Tibial artery (tissue), 4 donors: ENCODE measurements around the gene PCDHAC2.
A peak's percentile ranks its signal among the peaks of the same experiment; 100 is the strongest.

Experiments used
- DNase-seq, 2 donors: peaks; one replicate each; pipeline ENCODE4 v3.0.0-alpha.2; 2019
- H3K27ac ChIP-seq, 2 donors: fragments of 200-600 bp; sonication (generic) in 1 of 2; 1 replicate in 1 of 2; 2 replicates in 1 of 2; pipeline ENCODE4 v1.5.1; 2018 to 2019; ENCODE audit warnings: mild to moderate bottlenecking in 1 of 2
- H3K27me3 ChIP-seq, 2 donors: fragments of 200-600 bp; sonication (generic) in 1 of 2; one replicate each; pipeline versions ENCODE4 v1.5.1 to v1.6.0; 2016 to 2019
- H3K36me3 ChIP-seq, 3 donors: fragments of 200-600 bp; sonication (generic) in 2 of 3; one replicate each; pipeline ENCODE4 v1.5.1; 2016 to 2019; ENCODE audit warnings: mild to moderate bottlenecking in 2 of 3
- H3K4me1 ChIP-seq, 4 donors: fragments of 200-600 bp; sonication (generic) in 2 of 4; 1 replicate in 3 of 4; 2 replicates in 1 of 4; pipeline ENCODE4 v1.5.1; 2016 to 2019
- H3K4me3 ChIP-seq, 2 donors: fragments of 200-600 bp; sonication (generic) in 1 of 2; 1 replicate in 1 of 2; 2 replicates in 1 of 2; pipeline ENCODE4 v1.5.1; 2018 to 2019; ENCODE audit warnings: mild to moderate bottlenecking in 2 of 2
- H3K9me3 ChIP-seq, 3 donors: fragments of 200-600 bp; sonication (generic) in 1 of 3; one replicate each; pipeline ENCODE4 v1.5.1; 2016 to 2019
- CTCF ChIP-seq, 2 experiments: fragments of 200-600 bp in 1 of 2; fragments of 450-650 bp in 1 of 2; IDR thresholded peaks; one replicate each; pipeline ENCODE4 v1.5.1; 2017 to 2019; ENCODE audit warnings: antibody characterized with exemption in 2 of 2, mild to moderate bottlenecking in 1 of 2, moderate library complexity in 1 of 2
- intact Hi-C: fragments of 100-400 bp; cut with DNase I; formaldehyde crosslinking; loops from one replicate; pipeline ENCODE4 v1.15.0; 2023; ENCODE audit warnings: low total_unique reads

Gene PCDHAC2

GRCh38 chr5:140966293-140967225 lies at the start of gene PCDHAC2:
PCDHAC2 (plus strand) TSS chr5:140966476; CDS start chr5:140966767, 291 bp downstream.
- H3K4me1 ChIP-seq = peaks cover 0 to 20% (median 13%) of the 10 kb centered on the region in 4 donors
- H3K36me3 ChIP-seq = no peaks in the 10 kb centered on the region
- peak within 1 kb of the TSS; percentile 53 to 68 for H3K4me3 ChIP-seq
- DNase-seq = peak in 1 of 2 donors; percentile 27
- TF ChIP-seq CTCF (IDR thresholded peaks at IDR 0.05) = no peak
- intact Hi-C loops = no loop called here
- peak within 1 kb of the TSS in 1 of 2 donors; percentile 8 for H3K27ac ChIP-seq
- H3K27me3 ChIP-seq = peaks cover 0 to 25% of the 10 kb centered on the region in 2 donors
- H3K9me3 ChIP-seq = no peaks in the 10 kb centered on the region

- no peak for TF ChIP-seq CTCF (IDR thresholded peaks at IDR 0.05)
- H3K9me3 ChIP-seq = no peaks in the 10 kb centered on the region
- H3K27ac ChIP-seq = no peak overlapping the region
- H3K4me1 ChIP-seq = peaks cover 0 to 20% (median 12%) of the 10 kb centered on the region in 4 donors
- DNase-seq = no peak
- no peak overlapping the region for H3K4me3 ChIP-seq
- peaks cover 0 to 16% of the 10 kb centered on the region in 2 donors for H3K27me3 ChIP-seq
- intact Hi-C loops = no loop called here
- H3K36me3 ChIP-seq = no peaks in the 10 kb centered on the region
These were observed 42.7 kb upstream of the PCDHAC2 start for GRCh38 chr5:140923601-140924000.

- peaks cover 0 to 24% of the 10 kb centered on the region in 2 donors for H3K27me3 ChIP-seq
- H3K4me1 ChIP-seq = peaks cover 0 to 20% (median 12%) of the 10 kb centered on the region in 4 donors
- H3K27ac ChIP-seq = no peak within 1 kb of the TSS
- no peak for DNase-seq
- peak within 1 kb of the TSS; percentile 49 for H3K4me3 ChIP-seq
- no peaks in the 10 kb centered on the region for H3K9me3 ChIP-seq
- no peaks in the 10 kb centered on the region for H3K36me3 ChIP-seq
- intact Hi-C loops = no loop called here
- no peak for TF ChIP-seq CTCF (IDR thresholded peaks at IDR 0.05)
These were observed 40.4 kb upstream of the PCDHAC2 start, which contains the start of gene PCDHAC1 for GRCh38 chr5:140925806-140926442. PCDHAC1 (plus strand) TSS chr5:140926299; CDS start chr5:140926893, 594 bp downstream.

GRCh38 chr5:140926443-140927227 lies 39.6 kb upstream of the PCDHAC2 start:
- H3K27me3 ChIP-seq = peaks cover 0 to 24% of the 10 kb centered on the region in 2 donors
- peak; percentile 43 to 57 for TF ChIP-seq CTCF (IDR thresholded peaks at IDR 0.05)
- intact Hi-C loops = no loop called here
- no peak overlapping the region for H3K27ac ChIP-seq
- no peaks in the 10 kb centered on the region for H3K36me3 ChIP-seq
- H3K4me1 ChIP-seq = peaks cover 0 to 20% (median 12%) of the 10 kb centered on the region in 4 donors
- peak overlapping the region; percentile 49 for H3K4me3 ChIP-seq
- DNase-seq = peak; percentile 72 to 74
- H3K9me3 ChIP-seq = no peaks in the 10 kb centered on the region

DNA sequence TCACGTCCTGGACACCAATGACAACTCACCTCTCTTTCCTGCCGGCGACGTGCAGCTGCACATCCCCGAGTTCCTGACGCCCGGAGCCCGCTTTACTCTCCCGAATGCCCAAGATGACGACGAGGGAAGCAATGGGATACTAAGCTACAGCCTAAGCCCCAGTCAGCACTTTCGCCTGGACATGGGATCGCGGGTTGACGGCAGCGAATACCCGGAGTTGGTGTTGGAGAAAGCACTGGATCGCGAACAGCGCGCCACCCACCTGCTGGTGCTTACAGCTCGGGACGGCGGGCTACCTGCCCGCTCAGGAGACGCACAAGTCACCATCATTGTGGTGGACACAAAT lies 39.1 kb upstream of the PCDHAC2 start:
- Histone ChIP-seq H3K4me3 (peak overlapping the region; percentile 49), H3K36me3 (no peaks in the 10 kb centered on the region), H3K27me3 (peaks cover 0 to 24% of the 10 kb centered on the region in 2 donors), H3K27ac (no peak overlapping the region), H3K4me1 (peaks cover 0 to 20% (median 12%) of the 10 kb centered on the region in 4 donors), H3K9me3 (no peaks in the 10 kb centered on the region)
- intact Hi-C loops = no loop called here
- DNase-seq = no peak
- no peak for TF ChIP-seq CTCF (IDR thresholded peaks at IDR 0.05)
